Karpas-422 (cell line): ENCODE results near the gene ZFC3H1. TPM values are rescaled to one million over a fixed set of nuclear protein-coding genes. Genes with fewer than 3 reads are reported as not detected.

Source experiments
- DNase-seq: peaks from one replicate; pipeline ENCODE4 v3.0.0-alpha.2; 2015
- H2AFZ ChIP-seq: fragments of 200-600 bp; sonication (generic); 2 replicates; pipeline ENCODE4 v1.6.1; 2014; ENCODE audit warnings: antibody characterized with exemption, low read length, mixed read lengths
- H3K27ac ChIP-seq: fragments of 200-600 bp; sonication (generic); 2 replicates; pipeline ENCODE4 v1.5.1; 2014; ENCODE audit warnings: mild to moderate bottlenecking, low read length, moderate library complexity
- H3K27me3 ChIP-seq: fragments of 200-600 bp; sonication (generic); 2 replicates; pipeline ENCODE4 v1.6.1; 2014; ENCODE audit warnings: low read length, mixed read lengths
- H3K36me3 ChIP-seq: fragments of 200-600 bp; sonication (generic); 2 replicates; pipeline ENCODE4 v1.6.1; 2014; ENCODE audit warnings: low read length, mixed read lengths; ENCODE audit not compliant: insufficient read depth
- H3K4me1 ChIP-seq: fragments of 200-600 bp; sonication (generic); 2 replicates; pipeline ENCODE4 v1.6.1; 2014; ENCODE audit warnings: mild to moderate bottlenecking, low read length, mixed read lengths
- H3K4me2 ChIP-seq: fragments of 200-600 bp; sonication (generic); 2 replicates; pipeline ENCODE4 v1.6.1; 2014; ENCODE audit warnings: low read length, low read depth, mild to moderate bottlenecking; ENCODE audit not compliant: poor library complexity, severe bottlenecking
- H3K4me3 ChIP-seq: fragments of 200-600 bp; sonication (generic); 2 replicates; pipeline ENCODE4 v1.5.1; 2014; ENCODE audit warnings: mild to moderate bottlenecking, antibody characterized with exemption, low read length, mixed read lengths
- H3K79me2 ChIP-seq: fragments of 200-600 bp; sonication (generic); 2 replicates; pipeline ENCODE4 v1.6.1; 2014; ENCODE audit warnings: mild to moderate bottlenecking, low read length, mixed read lengths
- H3K9ac ChIP-seq: fragments of 200-600 bp; sonication (generic); 2 replicates; pipeline ENCODE4 v1.6.0; 2014; ENCODE audit warnings: low read length
- H3K9me2 ChIP-seq: fragments of 200-600 bp; sonication (generic), shearing (Covaris generic); replicated peaks from 2 replicates; pipeline ENCODE4 v1.6.0; 2014; ENCODE audit warnings: mild to moderate bottlenecking, low read length, moderate library complexity; ENCODE audit not compliant: insufficient read depth
- H3K9me3 ChIP-seq: fragments of 300-700, 200-600 bp; sonication (generic); 2 replicates; pipeline ENCODE4 v1.6.1; 2014; ENCODE audit warnings: low read length, mixed read lengths
- H4K20me1 ChIP-seq: fragments of 200-600 bp; sonication (generic); 2 replicates; pipeline ENCODE4 v1.6.1; 2014; ENCODE audit warnings: mild to moderate bottlenecking, antibody characterized with exemption, low read length, low read depth; ENCODE audit not compliant: insufficient read depth
- total RNA-seq: library from RNA; depleted of rRNA; stranded (reverse); fragments of >200 nt; shearing (Covaris generic); gene quantifications from 2 replicates; pipeline ENCODE4 v1.2.3, GENCODE V29; 2014; ENCODE audit warnings: low replicate concordance

Gene ZFC3H1
- total RNA-seq, 1 experiment from 2014 or later: 74.7 TPM

GRCh38 chr12:71621938-71622337 lies 41.7 kb downstream of the ZFC3H1 start:
- Histone ChIP-seq H4K20me1 (no peaks in the 10 kb centered on the region), H3K36me3 (peaks cover 81% of the 10 kb centered on the region), H3K4me1 (peaks cover 7% of the 10 kb centered on the region; the same call in 1 of the 2 replicates), H3K9me2 (no peaks in the 10 kb centered on the region), H3K79me2 (peaks cover 34% of the 10 kb centered on the region), H3K4me3 (no peak overlapping the region), H3K27ac (no peak overlapping the region), H3K9me3 (no peaks in the 10 kb centered on the region), H3K4me2 (no peak overlapping the region), H3K27me3 (no peaks in the 10 kb centered on the region), H2AFZ (no peak overlapping the region), H3K9ac (no peak overlapping the region)
- no peak for DNase-seq

GRCh38 chr12:71610031-71610795 lies 53.4 kb downstream of the ZFC3H1 start:
- Histone ChIP-seq H3K27me3 (no peaks in the 10 kb centered on the region), H3K36me3 (peaks cover 74% of the 10 kb centered on the region), H3K9me2 (no peaks in the 10 kb centered on the region), H3K4me1 (no peaks in the 10 kb centered on the region), H3K27ac (no peak overlapping the region), H4K20me1 (0 out of 2 replicates have a peak, but pooled peaks cover 3% of the 10 kb centered on the region), H2AFZ (no peak overlapping the region), H3K9ac (no peak overlapping the region), H3K4me3 (no peak overlapping the region), H3K4me2 (no peak overlapping the region), H3K9me3 (no peaks in the 10 kb centered on the region), H3K79me2 (no peaks in the 10 kb centered on the region)
- no peak for DNase-seq

DNA sequence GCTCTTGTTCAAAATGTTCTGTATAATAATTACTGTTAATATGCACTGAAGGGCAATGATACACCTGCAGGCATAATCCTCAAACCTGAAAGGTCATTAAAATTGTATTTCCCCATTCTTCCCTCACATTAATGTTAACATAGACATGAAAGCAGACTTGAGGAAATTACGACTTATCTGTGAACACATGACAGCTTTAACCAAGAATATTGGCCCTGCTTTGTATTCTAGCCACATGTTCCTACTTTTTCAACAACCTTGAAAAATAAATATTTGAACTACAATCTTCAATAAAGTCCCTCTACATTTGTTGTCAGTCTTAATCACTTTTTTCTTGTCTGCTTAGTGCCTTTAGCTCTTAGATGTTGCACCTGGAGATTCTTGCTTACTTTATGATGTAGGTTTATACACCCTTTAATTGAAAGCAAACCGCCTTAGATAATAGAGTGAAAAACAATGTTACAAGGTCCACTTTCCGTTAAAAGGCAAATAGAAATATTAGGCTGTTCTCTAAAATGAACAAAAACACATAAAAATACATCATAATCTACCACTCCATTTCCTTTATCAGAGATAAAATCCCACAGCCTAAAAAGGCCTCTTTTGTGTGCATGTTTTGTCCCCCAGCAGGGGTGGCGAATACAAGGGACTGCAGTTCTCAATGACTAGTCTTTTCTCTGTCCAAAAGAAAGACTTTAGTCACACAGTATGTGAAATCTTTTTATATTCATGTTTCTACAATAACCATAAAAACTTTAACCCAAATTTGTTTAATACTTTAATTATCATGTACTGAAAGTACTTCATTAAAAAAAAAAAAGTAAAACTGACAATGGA lies 55.9 kb downstream of the ZFC3H1 start:
- no peaks in the 10 kb centered on the region for H3K79me2 ChIP-seq
- H3K9ac ChIP-seq: no peak overlapping the region
- DNase-seq: no peak
- H4K20me1 ChIP-seq: 0 out of 2 replicates have a peak, but pooled peaks cover 3% of the 10 kb centered on the region
- H3K4me3 ChIP-seq: no peak overlapping the region
- no peak overlapping the region for H3K27ac ChIP-seq
- H3K4me1 ChIP-seq: no peaks in the 10 kb centered on the region
- H3K9me2 ChIP-seq: no peaks in the 10 kb centered on the region
- no peak overlapping the region for H2AFZ ChIP-seq
- no peaks in the 10 kb centered on the region for H3K9me3 ChIP-seq
- no peaks in the 10 kb centered on the region for H3K27me3 ChIP-seq
- peaks cover 56% of the 10 kb centered on the region for H3K36me3 ChIP-seq
- H3K4me2 ChIP-seq: no peak overlapping the region

- no peak overlapping the region for H3K27ac ChIP-seq
- H3K4me1 ChIP-seq: no peaks in the 10 kb centered on the region
- no peak overlapping the region for H3K9ac ChIP-seq
- DNase-seq: no peak
- no peaks in the 10 kb centered on the region for H3K9me2 ChIP-seq
- no peaks in the 10 kb centered on the region for H3K79me2 ChIP-seq
- H2AFZ ChIP-seq: no peak overlapping the region
- peaks cover 33% of the 10 kb centered on the region for H3K36me3 ChIP-seq
- H4K20me1 ChIP-seq: 0 out of 2 replicates have a peak, but pooled peaks cover 3% of the 10 kb centered on the region
- H3K4me2 ChIP-seq: no peak overlapping the region
- no peaks in the 10 kb centered on the region for H3K9me3 ChIP-seq
- H3K27me3 ChIP-seq: no peaks in the 10 kb centered on the region
- no peak overlapping the region for H3K4me3 ChIP-seq
These were observed 58.6 kb downstream of the ZFC3H1 start for GRCh38 chr12:71605039-71605438.

DNA sequence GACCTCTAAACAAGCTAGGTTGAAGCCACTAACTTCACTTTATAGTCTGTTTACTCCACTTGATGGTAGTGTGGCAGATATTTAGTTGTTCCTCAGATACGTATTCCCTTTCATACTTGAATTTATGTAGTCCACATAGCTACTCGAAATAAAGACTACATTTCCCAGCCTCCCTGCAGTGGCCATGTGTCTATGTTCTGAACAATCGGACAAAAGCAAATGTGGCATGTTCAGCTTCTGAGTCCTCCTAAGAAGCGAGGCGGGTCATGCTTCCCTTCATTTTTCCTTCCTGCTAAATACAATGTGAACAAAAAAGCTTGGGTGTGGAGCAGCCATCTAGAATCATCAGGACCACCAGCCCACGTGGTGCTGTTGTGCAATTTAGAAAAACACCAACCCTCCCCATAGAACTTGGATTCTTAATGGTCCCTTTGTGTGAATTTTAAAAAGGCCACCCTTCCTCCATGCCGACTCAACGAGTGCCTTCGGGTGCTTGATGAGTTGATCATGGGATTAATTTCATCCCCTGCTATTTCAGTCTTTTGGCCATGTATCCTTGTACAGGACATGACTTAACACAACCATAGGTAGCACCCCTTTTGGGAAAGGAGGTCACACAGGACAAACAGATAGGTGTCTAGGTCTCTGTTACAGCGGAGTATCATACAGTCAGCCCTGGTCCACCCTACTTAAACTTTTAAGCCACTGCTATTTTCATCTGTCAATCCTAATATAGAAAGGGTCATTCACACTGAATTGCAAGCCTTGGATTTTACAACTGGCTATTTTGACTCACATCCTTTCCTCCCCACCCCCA lies 60.7 kb downstream of the ZFC3H1 start:
- Histone ChIP-seq H3K36me3 (peaks cover 14% of the 10 kb centered on the region; the same call in 1 of the 2 replicates), H3K9me3 (no peaks in the 10 kb centered on the region), H3K27me3 (no peaks in the 10 kb centered on the region), H3K27ac (no peak overlapping the region), H3K4me3 (no peak overlapping the region), H3K9ac (no peak overlapping the region), H3K4me1 (no peaks in the 10 kb centered on the region), H4K20me1 (0 out of 2 replicates have a peak, but pooled peaks cover 3% of the 10 kb centered on the region), H2AFZ (no peak overlapping the region), H3K4me2 (no peak overlapping the region), H3K9me2 (no peaks in the 10 kb centered on the region), H3K79me2 (no peaks in the 10 kb centered on the region)
- DNase-seq: no peak

DNA sequence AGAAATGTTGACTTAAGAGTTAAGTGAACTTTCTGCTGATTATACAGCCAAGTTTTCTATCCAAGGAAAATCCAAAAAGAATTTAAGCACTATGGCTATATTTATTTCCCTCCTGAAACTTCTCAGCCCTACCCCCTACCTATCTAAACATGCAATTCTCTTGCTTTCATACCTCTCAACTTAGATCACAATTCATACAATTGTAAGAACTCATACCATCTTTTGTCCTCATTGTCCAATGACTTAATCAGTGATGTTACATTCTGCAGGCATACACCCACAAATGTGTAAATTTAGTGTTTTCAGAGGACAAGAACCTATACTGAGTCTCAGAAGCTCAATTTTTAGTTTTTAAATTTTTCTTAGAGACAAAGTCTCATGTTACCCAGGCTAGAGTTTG lies 62.1 kb downstream of the ZFC3H1 start:
- Histone ChIP-seq H3K9ac (no peak overlapping the region), H3K4me2 (no peak overlapping the region), H4K20me1 (no peaks in the 10 kb centered on the region), H3K36me3 (no peaks in the 10 kb centered on the region), H3K9me3 (no peaks in the 10 kb centered on the region), H3K4me1 (no peaks in the 10 kb centered on the region), H3K27ac (no peak overlapping the region), H3K27me3 (no peaks in the 10 kb centered on the region), H3K9me2 (no peaks in the 10 kb centered on the region), H3K79me2 (no peaks in the 10 kb centered on the region), H3K4me3 (no peak overlapping the region), H2AFZ (no peak overlapping the region)
- DNase-seq: no peak

GRCh38 chr12:71599210-71599609 lies 64.4 kb downstream of the ZFC3H1 start:
- Histone ChIP-seq H3K9me2 (no peaks in the 10 kb centered on the region), H3K9ac (no peak overlapping the region)

More at GRCh38 chr12:71599210-71599609, 64.4 kb downstream of the ZFC3H1 start:
- Histone ChIP-seq H3K4me3 (no peak overlapping the region), H2AFZ (no peak overlapping the region), H3K9me3 (no peaks in the 10 kb centered on the region), H3K36me3 (no peaks in the 10 kb centered on the region), H3K4me2 (no peak overlapping the region), H3K79me2 (no peaks in the 10 kb centered on the region), H4K20me1 (no peaks in the 10 kb centered on the region), H3K4me1 (no peaks in the 10 kb centered on the region), H3K27ac (no peak overlapping the region), H3K27me3 (no peaks in the 10 kb centered on the region)
- no peak for DNase-seq
